Rectal smooth muscle tissue (tissue), 1 donor: ENCODE data around the gene SUMF2.
"Not testable (repeated sequence)": the region's sequence is repeated elsewhere in the genome, so short reads cannot be mapped to it uniquely, and the experiment has no call there.

Experiments used
- H3K27ac ChIP-seq: one replicate; pipeline ENCODE4 v1.7.0; 2013; ENCODE audit warnings: low read depth, low read length, inconsistent platforms
- H3K27me3 ChIP-seq: one replicate; pipeline ENCODE4 v1.7.0; 2013; ENCODE audit warnings: low read length; ENCODE audit not compliant: control insufficient read depth, insufficient read depth
- H3K36me3 ChIP-seq: one replicate; pipeline ENCODE4 v1.7.0; 2013; ENCODE audit warnings: low read length; ENCODE audit not compliant: control insufficient read depth, insufficient read depth
- H3K4me1 ChIP-seq: one replicate; pipeline ENCODE4 v1.7.0; 2013; ENCODE audit warnings: low read length; ENCODE audit not compliant: control insufficient read depth, insufficient read depth
- H3K4me3 ChIP-seq: one replicate; pipeline ENCODE4 v1.7.0; 2013; ENCODE audit warnings: low read length
- H3K9ac ChIP-seq: one replicate; pipeline ENCODE4 v1.7.0; 2013; ENCODE audit warnings: low read length

The SUMF2 gene

GRCh38 chr7:56046721-56047445 is 17.2 kb upstream of the SUMF2 start:
- H3K27me3 ChIP-seq = no peaks in the 10 kb centered on the region

GRCh38 chr7:56047446-56048116 is 16.5 kb upstream of the SUMF2 start:
- H3K4me1 ChIP-seq, H3K9ac ChIP-seq, H3K4me3 ChIP-seq, H3K36me3 ChIP-seq, H3K27me3 ChIP-seq: not testable (repeated sequence)
- peak overlapping the region; percentile 53 for H3K27ac ChIP-seq

More at GRCh38 chr7:56046721-56047445, 17.2 kb upstream of the SUMF2 start:
- Histone ChIP-seq H3K27ac (peak overlapping the region; percentile 53), H3K4me3 (no peak overlapping the region), H3K4me1 (peaks cover 2% of the 10 kb centered on the region), H3K36me3 (no peaks in the 10 kb centered on the region), H3K9ac (no peak overlapping the region)

GRCh38 chr7:56048245-56048644 is 15.8 kb upstream of the SUMF2 start:
- Histone ChIP-seq H3K36me3 (no peaks in the 10 kb centered on the region), H3K9ac (no peak overlapping the region), H3K27me3 (no peaks in the 10 kb centered on the region), H3K4me1 (peaks cover 8% of the 10 kb centered on the region), H3K27ac (no peak overlapping the region), H3K4me3 (no peak overlapping the region)

- H3K9ac ChIP-seq, H3K4me1 ChIP-seq, H3K4me3 ChIP-seq, H3K36me3 ChIP-seq, H3K27ac ChIP-seq, H3K27me3 ChIP-seq: not testable (repeated sequence)
Measured at GRCh38 chr7:56048763-56049162, 15.3 kb upstream of the SUMF2 start.

- Histone ChIP-seq H3K27ac (peak overlapping the region; percentile 97), H3K4me1 (peaks cover 8% of the 10 kb centered on the region), H3K9ac (peak overlapping the region; percentile 98), H3K27me3 (no peaks in the 10 kb centered on the region), H3K4me3 (peak overlapping the region; percentile 96), H3K36me3 (peaks cover 6% of the 10 kb centered on the region)
Measured at GRCh38 chr7:56051053-56051338, 13.1 kb upstream of the SUMF2 start.

GRCh38 chr7:56051339-56052191 is 12.5 kb upstream of the SUMF2 start, which contains the start of the genes CCT6A and PSPH:
Gene CCT6A, plus strand, starts transcription at chr7:56051765. Its CDS starts 84 bp downstream, at chr7:56051849.
Gene PSPH, minus strand, starts transcription at chr7:56051444. Its CDS starts 30,232 bp downstream, at chr7:56021212.
- Histone ChIP-seq H3K27ac (peak within 1 kb of the TSS; percentile 97), H3K4me1 (peaks cover 8% of the 10 kb centered on the region), H3K36me3 (peaks cover 6% of the 10 kb centered on the region), H3K4me3 (peak within 1 kb of the TSS; percentile 96), H3K9ac (peak within 1 kb of the TSS; percentile 98), H3K27me3 (no peaks in the 10 kb centered on the region)

- no peak overlapping the region for H3K27ac ChIP-seq
- peaks cover 17% of the 10 kb centered on the region for H3K36me3 ChIP-seq
- H3K27me3 ChIP-seq = no peaks in the 10 kb centered on the region
- H3K4me3 ChIP-seq = no peak overlapping the region
- H3K9ac ChIP-seq = no peak overlapping the region
- H3K4me1 ChIP-seq = peaks cover 5% of the 10 kb centered on the region
Measured at GRCh38 chr7:56053379-56053778, 10.7 kb upstream of the SUMF2 start.

GRCh38 chr7:56053993-56054392 is 10.1 kb upstream of the SUMF2 start:
- H3K36me3 ChIP-seq = peaks cover 22% of the 10 kb centered on the region
- H3K4me3 ChIP-seq = no peak overlapping the region
- H3K27ac ChIP-seq = no peak overlapping the region
- H3K9ac ChIP-seq = no peak overlapping the region
- peaks cover 5% of the 10 kb centered on the region for H3K4me1 ChIP-seq
- H3K27me3 ChIP-seq = no peaks in the 10 kb centered on the region

- H3K27me3 ChIP-seq = no peaks in the 10 kb centered on the region
- H3K36me3 ChIP-seq = peaks cover 33% of the 10 kb centered on the region
- H3K9ac ChIP-seq = no peak overlapping the region
- H3K4me1 ChIP-seq = no peaks in the 10 kb centered on the region
- no peak overlapping the region for H3K4me3 ChIP-seq
- H3K27ac ChIP-seq = no peak overlapping the region
Measured at GRCh38 chr7:56062382-56062781, 1.7 kb upstream of the SUMF2 start.

- Histone ChIP-seq H3K27me3 (no peaks in the 10 kb centered on the region), H3K9ac (no peak overlapping the region), H3K4me3 (peak overlapping the region; percentile 96), H3K4me1 (no peaks in the 10 kb centered on the region), H3K36me3 (peaks cover 24% of the 10 kb centered on the region), H3K27ac (peak overlapping the region; percentile 87)
Measured at GRCh38 chr7:56063500-56063881, 595 bp upstream of the SUMF2 start.

- peaks cover 18% of the 10 kb centered on the region for H3K36me3 ChIP-seq
Measured at GRCh38 chr7:56066376-56066775, 2.3 kb downstream of the SUMF2 start.

GRCh38 chr7:56074371-56074791 is 10.3 kb downstream of the SUMF2 start:
- Histone ChIP-seq H3K27ac (no peak overlapping the region), H3K4me1 (peaks cover 10% of the 10 kb centered on the region), H3K36me3 (peaks cover 6% of the 10 kb centered on the region), H3K9ac (no peak overlapping the region), H3K4me3 (no peak overlapping the region), H3K27me3 (no peaks in the 10 kb centered on the region)

More at GRCh38 chr7:56066376-56066775, 2.3 kb downstream of the SUMF2 start:
- not testable (repeated sequence) for H3K4me1 ChIP-seq, H3K4me3 ChIP-seq, H3K27me3 ChIP-seq, H3K27ac ChIP-seq, H3K9ac ChIP-seq
